Liver (tissue), 9 donors: Measurements from ENCODE around the gene PDE3A. TPM values are rescaled to one million over a fixed set of nuclear protein-coding genes. Genes with fewer than 3 reads are reported as not detected.

ENCODE experiments used
- DNase-seq: peaks from one replicate; pipeline ENCODE4 v3.0.0-alpha.2; 2017; ENCODE audit warnings: low spot score
- H3K27ac ChIP-seq, 2 donors: one replicate each; pipeline ENCODE4 v1.7.0; 2013; ENCODE audit warnings: inconsistent platforms in 2 of 2, low read length in 2 of 2, control low read depth in 1 of 2, low read depth in 1 of 2, mild to moderate bottlenecking in 1 of 2
- H3K27me3 ChIP-seq, 4 donors: one replicate each; pipeline versions ENCODE4 v1.6.1 to v1.7.0; 2013; ENCODE audit warnings: low read length in 3 of 4, inconsistent platforms in 1 of 4, mild to moderate bottlenecking in 1 of 4, moderate library complexity in 1 of 4; ENCODE audit not compliant: control insufficient read depth in 4 of 4, insufficient read depth in 4 of 4
- H3K36me3 ChIP-seq, 4 donors: one replicate each; pipeline versions ENCODE4 v1.6.1 to v1.7.0; 2013; ENCODE audit warnings: low read length in 3 of 4, mild to moderate bottlenecking in 3 of 4, low read depth in 1 of 4, moderate library complexity in 1 of 4; ENCODE audit not compliant: control insufficient read depth in 4 of 4, insufficient read depth in 3 of 4
- H3K4me1 ChIP-seq, 4 donors: one replicate each; pipeline versions ENCODE4 v1.6.1 to v1.7.0; 2013; ENCODE audit warnings: low read length in 3 of 4, mild to moderate bottlenecking in 3 of 4, moderate library complexity in 1 of 4; ENCODE audit not compliant: control insufficient read depth in 4 of 4, insufficient read depth in 4 of 4
- H3K4me3 ChIP-seq, 3 donors: one replicate each; pipeline versions ENCODE4 v1.6.1 to v1.7.0; 2013; ENCODE audit warnings: low read length in 3 of 3, control low read depth in 1 of 3, low read depth in 1 of 3, mild to moderate bottlenecking in 1 of 3
- H3K9ac ChIP-seq, 2 donors: one replicate each; pipeline ENCODE4 v1.7.0; 2013; ENCODE audit warnings: low read length in 2 of 2, mild to moderate bottlenecking in 2 of 2, moderate library complexity in 2 of 2, control low read depth in 1 of 2, low read depth in 1 of 2
- H3K9me3 ChIP-seq, 4 donors: one replicate each; pipeline versions ENCODE4 v1.6.1 to v1.7.0; 2013; ENCODE audit warnings: low read length in 3 of 4; ENCODE audit not compliant: control insufficient read depth in 4 of 4
- ATF3 ChIP-seq: IDR thresholded peaks from 2 replicates; pipeline ENCODE4 v1.6.1; 2016; ENCODE audit warnings: antibody characterized with exemption
- CTCF ChIP-seq: fragments of 150-350 bp; IDR thresholded peaks from 2 replicates; pipeline ENCODE4 v1.5.1; 2017; ENCODE audit warnings: improper control_type of control experiment, low read depth, low read length; ENCODE audit not compliant: missing input control
- EGR1 ChIP-seq, 2 donors: IDR thresholded peaks; 2 replicates each; pipeline ENCODE4 v1.6.1; 2016 to 2018; ENCODE audit warnings: antibody characterized with exemption in 2 of 2, low read depth in 2 of 2
- FOXA1 ChIP-seq: IDR thresholded peaks from 2 replicates; pipeline ENCODE4 v1.6.1; 2016; ENCODE audit warnings: antibody characterized with exemption
- FOXA2 ChIP-seq: IDR thresholded peaks from 2 replicates; pipeline ENCODE4 v1.6.1; 2016; ENCODE audit warnings: antibody characterized with exemption
- GABPA ChIP-seq, 2 donors: IDR thresholded peaks in 1 of 2; conservative IDR thresholded peaks in 1 of 2; 2 replicates each; pipeline ENCODE4 v1.6.1; 2016; ENCODE audit warnings: antibody characterized with exemption in 2 of 2, mild to moderate bottlenecking in 1 of 2, moderate library complexity in 1 of 2
- HNF4A ChIP-seq, 2 donors: conservative IDR thresholded peaks; 2 replicates each; pipeline ENCODE4 v1.6.1; 2016; ENCODE audit warnings: antibody characterized with exemption in 2 of 2, mild to moderate bottlenecking in 2 of 2
- HNF4G ChIP-seq: IDR thresholded peaks from 2 replicates; pipeline ENCODE4 v1.6.1; 2016; ENCODE audit warnings: antibody characterized with exemption
- JUND ChIP-seq, 2 donors: IDR thresholded peaks; 2 replicates each; pipeline ENCODE4 v1.6.1; 2016; ENCODE audit warnings: antibody characterized with exemption in 2 of 2
- MAX ChIP-seq: IDR thresholded peaks from 2 replicates; pipeline ENCODE4 v1.6.1; 2016; ENCODE audit warnings: antibody characterized with exemption
- NR2F2 ChIP-seq: IDR thresholded peaks from 2 replicates; pipeline ENCODE4 v1.6.1; 2016; ENCODE audit warnings: antibody characterized with exemption
- RAD21 ChIP-seq, 2 donors: IDR thresholded peaks; 2 replicates each; pipeline ENCODE4 v1.6.1; 2016; ENCODE audit warnings: antibody characterized with exemption in 2 of 2, mild to moderate bottlenecking in 2 of 2
- RXRA ChIP-seq, 2 donors: IDR thresholded peaks; 2 replicates each; pipeline ENCODE4 v1.6.1; 2017 to 2018; ENCODE audit warnings: antibody characterized with exemption in 2 of 2, mild to moderate bottlenecking in 1 of 2
- SP1 ChIP-seq: IDR thresholded peaks from 2 replicates; pipeline ENCODE4 v1.6.1; 2018; ENCODE audit warnings: antibody characterized with exemption, mild to moderate bottlenecking
- TAF1 ChIP-seq: conservative IDR thresholded peaks from 2 replicates; pipeline ENCODE4 v1.6.1; 2016; ENCODE audit warnings: antibody characterized with exemption, mild to moderate bottlenecking
- YY1 ChIP-seq: IDR thresholded peaks from 2 replicates; pipeline ENCODE4 v1.6.1; 2016; ENCODE audit warnings: antibody characterized with exemption, mild to moderate bottlenecking
- ZBTB33 ChIP-seq: IDR thresholded peaks from 2 replicates; pipeline ENCODE4 v1.6.1; 2016; ENCODE audit warnings: antibody characterized with exemption
- WGBS: extraction: QIAGEN DNeasy Blood & Tissue Kit; methylation state at CpG from one replicate; pipeline ENCODE4 v1.1.7; 2013; 5-methylcytosine and 5-hydroxymethylcytosine counted together
- polyA plus RNA-seq, 2 donors: library from polyadenylated mRNA; stranded (reverse) in 1 of 2; unstranded in 1 of 2; fragments of 200-250 nt in 1 of 2; fragments of >200 nt in 1 of 2; fragmentation: Nextera tagmentation in 1 of 2; extraction: Ambion mirVana in 1 of 2; gene quantifications; one replicate each; pipeline versions ENCODE4 v1.2.1 to v1.2.3, GENCODE V29; 2013 to 2015
- total RNA-seq, 2 donors: library from RNA; depleted of rRNA; stranded (reverse); fragments of >200 nt; gene quantifications; one replicate each; pipeline ENCODE4 v1.2.3, GENCODE V29; 2014
- donor health status: healthy.
- donor health status: healthy.
- donor health status: healthy.
- donor health status: healthy.
- donor health status: healthy.

Gene PDE3A
- total and polyA plus RNA-seq, 4 donors, result 0.50 to 3.8 (median 2.2) TPM

- H3K27ac ChIP-seq, result no peak overlapping the region
- no peaks in the 10 kb centered on the region for H3K36me3 ChIP-seq
- 86% methylated on average over 3 of the region's 3 CpGs for WGBS
- no peak overlapping the region for H3K4me3 ChIP-seq
- H3K27me3 ChIP-seq, result peaks cover 0 to 3% (median 0%) of the 10 kb centered on the region in 4 donors
- H3K9me3 ChIP-seq, result no peaks in the 10 kb centered on the region
- no peaks in the 10 kb centered on the region for H3K4me1 ChIP-seq
- no peak for DNase-seq
- H3K9ac ChIP-seq, result no peak overlapping the region
- TF ChIP-seq MAX (no peak), FOXA1 (no peak), ZBTB33 (no peak)
Observed at GRCh38 chr12:20507056-20507455, 138.7 kb downstream of the PDE3A start.

GRCh38 chr12:20507711-20508110, 139.4 kb downstream of the PDE3A start:
- DNase-seq, result no peak
- Histone ChIP-seq H3K4me3 (no peak overlapping the region), H3K27me3 (peaks cover 0 to 3% (median 0%) of the 10 kb centered on the region in 4 donors), H3K9ac (no peak overlapping the region), H3K4me1 (no peaks in the 10 kb centered on the region), H3K36me3 (no peaks in the 10 kb centered on the region), H3K27ac (no peak overlapping the region), H3K9me3 (no peaks in the 10 kb centered on the region)
- no peak for TF ChIP-seq TAF1
- TF ChIP-seq RXRA (IDR thresholded peaks at IDR 0.05), result no peak
- no peak for TF ChIP-seq ATF3
- TF ChIP-seq MAX, result no peak
- no peak for TF ChIP-seq GABPA (IDR thresholded peaks at IDR 0.05 in 1 of 2, conservative IDR thresholded peaks at IDR 0.05 in 1 of 2)
- TF ChIP-seq FOXA2, result no peak
- no peak for TF ChIP-seq HNF4A (conservative IDR thresholded peaks at IDR 0.05)
- TF ChIP-seq FOXA1, result no peak
- no peak for TF ChIP-seq EGR1 (IDR thresholded peaks at IDR 0.05; ENCODE audit: low read depth in 2 of 2)
- no peak for TF ChIP-seq YY1
- TF ChIP-seq JUND (IDR thresholded peaks at IDR 0.05), result no peak
- no peak for TF ChIP-seq NR2F2
- no peak for TF ChIP-seq HNF4G
- TF ChIP-seq SP1, result no peak
- no peak for TF ChIP-seq RAD21 (IDR thresholded peaks at IDR 0.05)
- TF ChIP-seq CTCF, result no peak
- 78% methylated on average over 4 of the region's 4 CpGs for WGBS
